Muscle of leg (tissue), 11 donors: Measurements from ENCODE around the gene TMEM201. TPM values are rescaled to one million over a fixed set of nuclear protein-coding genes. Genes with fewer than 3 reads are reported as not detected.

Experiments
- DNase-seq: peaks from one replicate; pipeline ENCODE4 v3.0.0; 2013
- H3K27ac ChIP-seq: one replicate; pipeline ENCODE4 v1.5.1; 2013; ENCODE audit warnings: mild to moderate bottlenecking, low read length, control low read depth
- H3K27me3 ChIP-seq: one replicate; pipeline ENCODE4 v1.6.1; 2013; ENCODE audit warnings: low read length; ENCODE audit not compliant: control insufficient read depth, insufficient read depth
- H3K36me3 ChIP-seq: one replicate; pipeline ENCODE4 v1.6.1; 2013; ENCODE audit warnings: low read length; ENCODE audit not compliant: control insufficient read depth, insufficient read depth
- H3K4me1 ChIP-seq: one replicate; pipeline ENCODE4 v1.6.1; 2013; ENCODE audit warnings: low read length; ENCODE audit not compliant: control insufficient read depth, insufficient read depth
- H3K4me3 ChIP-seq: one replicate; pipeline ENCODE4 v1.5.1; 2013; ENCODE audit warnings: low read length, control low read depth
- H3K9me3 ChIP-seq: replicated peaks from 2 replicates; pipeline ENCODE4 v1.6.1; 2013; ENCODE audit warnings: low read depth, low read length; ENCODE audit not compliant: control insufficient read depth
- WGBS: methylation state at CpG from one replicate; pipeline ENCODE4 v1.1.5; 2013; ENCODE audit warnings: missing lambda C conversion rate; ENCODE audit not compliant: insufficient coverage; 5-methylcytosine and 5-hydroxymethylcytosine counted together
- polyA plus RNA-seq, 8 donors: library from polyadenylated mRNA; unstranded; fragments of 120-200 nt; gene quantifications; one replicate each; pipeline versions ENCODE4 v1.2.1 to v1.2.3, GENCODE V29; 2013; ENCODE audit warnings: inconsistent platforms in 1 of 8, low replicate concordance in 1 of 8; ENCODE audit not compliant: insufficient read length in 8 of 8, insufficient read depth in 1 of 8
- total RNA-seq: library from RNA; stranded (reverse); fragments of 120-200 nt; gene quantifications from one replicate; pipeline ENCODE4 v1.2.4, GENCODE V29; 2013

TMEM201 gene
- total and polyA plus RNA-seq, 9 donors: 6.9 to 22.2 (median 19.1) TPM

- H3K4me1 ChIP-seq: no peaks in the 10 kb centered on the region
Measured at GRCh38 chr1:9652379-9653209, 63.9 kb downstream of the TMEM201 start.

GRCh38 chr1:9653210-9653490 is 64.4 kb downstream of the TMEM201 start:
- H3K27ac ChIP-seq: no peak overlapping the region
- no peaks in the 10 kb centered on the region for H3K4me1 ChIP-seq
- H3K36me3 ChIP-seq: no peaks in the 10 kb centered on the region
- peak overlapping the region; percentile 33 for H3K4me3 ChIP-seq
- H3K27me3 ChIP-seq: peaks cover 61% of the 10 kb centered on the region
- DNase-seq: no peak
- WGBS: no CpG with 5 or more reads among the region's 11 CpGs
- H3K9me3 ChIP-seq: no peaks in the 10 kb centered on the region

More at GRCh38 chr1:9652379-9653209, 63.9 kb downstream of the TMEM201 start:
- peak; percentile 25 for DNase-seq
- peak overlapping the region; percentile 33 for H3K4me3 ChIP-seq
- H3K36me3 ChIP-seq: no peaks in the 10 kb centered on the region
- H3K27me3 ChIP-seq: peaks cover 59% of the 10 kb centered on the region
- no peak overlapping the region for H3K27ac ChIP-seq
- no peaks in the 10 kb centered on the region for H3K9me3 ChIP-seq
- 5% methylated on average over 39 of the region's 55 CpGs for WGBS

GRCh38 chr1:9653491-9654050 is 64.9 kb downstream of the TMEM201 start:
- Histone ChIP-seq H3K4me3 (peak overlapping the region; percentile 33), H3K4me1 (no peaks in the 10 kb centered on the region), H3K27me3 (peaks cover 58% of the 10 kb centered on the region), H3K9me3 (no peaks in the 10 kb centered on the region), H3K27ac (peak overlapping the region; percentile 1), H3K36me3 (no peaks in the 10 kb centered on the region)
- DNase-seq: no peak
- 71% methylated on average over 4 of the region's 10 CpGs for WGBS

- DNase-seq: peak; percentile 57
- Histone ChIP-seq H3K9me3 (no peaks in the 10 kb centered on the region), H3K4me1 (no peaks in the 10 kb centered on the region), H3K36me3 (no peaks in the 10 kb centered on the region), H3K27me3 (peaks cover 57% of the 10 kb centered on the region), H3K27ac (peak overlapping the region; percentile 1), H3K4me3 (peak overlapping the region; percentile 5)
- 68% methylated on average over 24 of the region's 25 CpGs for WGBS
Measured at GRCh38 chr1:9654051-9654833, 65.5 kb downstream of the TMEM201 start.

GRCh38 chr1:9654834-9655723 is 66.4 kb downstream of the TMEM201 start:
- Histone ChIP-seq H3K27me3 (peaks cover 53% of the 10 kb centered on the region), H3K9me3 (no peaks in the 10 kb centered on the region), H3K36me3 (no peaks in the 10 kb centered on the region), H3K27ac (no peak overlapping the region), H3K4me3 (no peak overlapping the region), H3K4me1 (no peaks in the 10 kb centered on the region)
- 61% methylated on average over 8 of the region's 16 CpGs for WGBS
- DNase-seq: no peak

- peaks cover 49% of the 10 kb centered on the region for H3K27me3 ChIP-seq
Measured at GRCh38 chr1:9655836-9656235, 67.1 kb downstream of the TMEM201 start.

GRCh38 chr1:9657521-9658032 is 68.9 kb downstream of the TMEM201 start:
- Histone ChIP-seq H3K27me3 (peaks cover 36% of the 10 kb centered on the region), H3K27ac (no peak overlapping the region), H3K36me3 (no peaks in the 10 kb centered on the region), H3K9me3 (no peaks in the 10 kb centered on the region), H3K4me1 (no peaks in the 10 kb centered on the region), H3K4me3 (no peak overlapping the region)
- DNase-seq: no peak
- 80% methylated on average over 1 of the region's 2 CpGs for WGBS

More at GRCh38 chr1:9655836-9656235, 67.1 kb downstream of the TMEM201 start:
- no peaks in the 10 kb centered on the region for H3K9me3 ChIP-seq
- H3K36me3 ChIP-seq: no peaks in the 10 kb centered on the region
- no peaks in the 10 kb centered on the region for H3K4me1 ChIP-seq
- 67% methylated on average over 3 of the region's 11 CpGs for WGBS
- no peak overlapping the region for H3K27ac ChIP-seq
- no peak for DNase-seq
- H3K4me3 ChIP-seq: no peak overlapping the region

- Histone ChIP-seq H3K27me3 (peaks cover 30% of the 10 kb centered on the region), H3K9me3 (no peaks in the 10 kb centered on the region), H3K4me1 (no peaks in the 10 kb centered on the region), H3K4me3 (no peak overlapping the region), H3K36me3 (no peaks in the 10 kb centered on the region), H3K27ac (no peak overlapping the region)
- WGBS: no CpG with 5 or more reads among the region's 4 CpGs
- DNase-seq: no peak
Measured at GRCh38 chr1:9658199-9658598, 69.5 kb downstream of the TMEM201 start.

GRCh38 chr1:9659328-9659727 is 70.6 kb downstream of the TMEM201 start:
- Histone ChIP-seq H3K4me1 (no peaks in the 10 kb centered on the region), H3K27me3 (peaks cover 19% of the 10 kb centered on the region), H3K9me3 (no peaks in the 10 kb centered on the region), H3K4me3 (no peak overlapping the region), H3K27ac (no peak overlapping the region), H3K36me3 (no peaks in the 10 kb centered on the region)
- DNase-seq: no peak
- no CpG with 5 or more reads among the region's 5 CpGs for WGBS
